Gastrocnemius medialis (tissue), 4 donors: ENCODE results near the gene ARHGAP6. TPM values are rescaled to one million over a fixed set of nuclear protein-coding genes. Genes with fewer than 3 reads are reported as not detected.

Source experiments
- ATAC-seq, 2 donors: fragments of 150-250 bp; one replicate each; pipeline ENCODE4 v1.9.1; 2016
- DNase-seq, 2 donors: peaks; one replicate each; pipeline ENCODE4 v3.0.0-alpha.2; 2019
- H3K27ac ChIP-seq, 4 donors: fragments of 200-600 bp; sonication (generic); 1 replicate in 1 of 4; 2 replicates in 3 of 4; pipeline ENCODE4 v1.5.1; 2016 to 2018; ENCODE audit warnings: mild to moderate bottlenecking in 2 of 4, moderate library complexity in 1 of 4
- H3K27me3 ChIP-seq, 3 donors: fragments of 200-600 bp; sonication (generic) in 2 of 3; 1 replicate in 1 of 3; 2 replicates in 2 of 3; pipeline versions ENCODE4 v1.5.1 to v1.6.0; 2016 to 2019; ENCODE audit warnings: mild to moderate bottlenecking in 1 of 3, moderate library complexity in 1 of 3
- H3K36me3 ChIP-seq, 2 donors: fragments of 200-600 bp; sonication (generic) in 1 of 2; one replicate each; pipeline ENCODE4 v1.5.1; 2017 to 2018
- H3K4me1 ChIP-seq, 2 donors: fragments of 200-600 bp; sonication (generic) in 1 of 2; one replicate each; pipeline ENCODE4 v1.5.1; 2016 to 2017; ENCODE audit warnings: mild to moderate bottlenecking in 2 of 2
- H3K4me3 ChIP-seq, 4 donors: fragments of 200-600 bp; sonication (generic) in 3 of 4; 1 replicate in 1 of 4; 2 replicates in 3 of 4; pipeline ENCODE4 v1.5.1; 2016 to 2019; ENCODE audit warnings: mild to moderate bottlenecking in 2 of 4
- H3K9me3 ChIP-seq, 3 donors: fragments of 200-600 bp; sonication (generic) in 2 of 3; 1 replicate in 1 of 3; 2 replicates in 2 of 3; pipeline ENCODE4 v1.5.1; 2016 to 2019
- POLR2A ChIP-seq, 2 donors: fragments of 450-650 bp; IDR thresholded peaks; one replicate each; pipeline ENCODE4 v1.6.1; 2017; ENCODE audit warnings: antibody characterized with exemption in 2 of 2, mild to moderate bottlenecking in 2 of 2, moderate library complexity in 2 of 2
- in situ Hi-C, 4 donors: fragments of 200-750 bp; cut with MboI; loops; one replicate each; pipeline versions ENCODE4 v1.15.0 to v1.8.0; 2017; ENCODE audit warnings: low sequenced_read_pairs in 4 of 4
- intact Hi-C: fragments of 100-400 bp; cut with DNase I; formaldehyde crosslinking; loops from one replicate; pipeline ENCODE4 v1.15.1; 2023; ENCODE audit warnings: low total_unique reads
- total RNA-seq, 4 donors: library from RNA; depleted of rRNA; stranded (reverse); fragments of >200 nt; gene quantifications; one replicate each; pipeline versions ENCODE4 v1.1.0 to v1.2.3, GENCODE V29; 2016
- TF ChIP-seq, protein P1 (sequence below), 5 experiments: fragments of 450-650 bp in 3 of 5; fragments of 200-600 bp in 2 of 5; sonication (generic) in 2 of 5; IDR thresholded peaks in 4 of 5; conservative IDR thresholded peaks in 1 of 5; 1 replicate in 4 of 5; 2 replicates in 1 of 5; pipeline ENCODE4 v1.5.1; 2016 to 2019; ENCODE audit warnings: antibody characterized with exemption in 5 of 5, mild to moderate bottlenecking in 3 of 5, moderate library complexity in 3 of 5

The ARHGAP6 gene
- total RNA-seq, 4 donors from 2014 or later = 10.7 to 18.0 (median 14.9) TPM

DNA sequence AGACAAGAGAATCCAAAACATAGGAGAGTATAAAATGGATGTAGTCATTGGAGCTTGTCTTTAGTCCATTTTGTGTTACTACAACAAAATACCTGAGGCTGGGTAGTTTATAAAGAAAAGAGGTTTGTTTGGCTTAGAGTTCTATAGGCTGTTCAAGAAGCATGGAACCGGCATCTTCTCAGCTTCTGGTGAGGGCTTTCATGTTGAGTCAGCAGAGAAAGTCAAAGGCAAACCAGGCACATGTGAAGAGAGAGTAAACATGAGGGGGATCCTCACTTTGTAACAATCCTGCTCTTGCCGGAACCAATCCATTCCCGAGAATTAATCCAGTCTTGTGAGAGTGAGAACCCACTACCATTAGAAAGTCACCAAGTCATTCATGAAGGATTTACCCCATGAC is 562.7 kb downstream of the ARHGAP6 start:
- in situ Hi-C loops (loop anchor here in 2 of 4 donors (25.0 kb wide), 1 partner anchor 916 kb away; no protein-coding TSS in a partner anchor), intact Hi-C loops (no loop called here)
- no peaks in the 10 kb centered on the region for H3K4me1 ChIP-seq
- no peak overlapping the region for H3K4me3 ChIP-seq
- ATAC-seq = no peak
- no peak for DNase-seq
- TF ChIP-seq, protein P1, sequence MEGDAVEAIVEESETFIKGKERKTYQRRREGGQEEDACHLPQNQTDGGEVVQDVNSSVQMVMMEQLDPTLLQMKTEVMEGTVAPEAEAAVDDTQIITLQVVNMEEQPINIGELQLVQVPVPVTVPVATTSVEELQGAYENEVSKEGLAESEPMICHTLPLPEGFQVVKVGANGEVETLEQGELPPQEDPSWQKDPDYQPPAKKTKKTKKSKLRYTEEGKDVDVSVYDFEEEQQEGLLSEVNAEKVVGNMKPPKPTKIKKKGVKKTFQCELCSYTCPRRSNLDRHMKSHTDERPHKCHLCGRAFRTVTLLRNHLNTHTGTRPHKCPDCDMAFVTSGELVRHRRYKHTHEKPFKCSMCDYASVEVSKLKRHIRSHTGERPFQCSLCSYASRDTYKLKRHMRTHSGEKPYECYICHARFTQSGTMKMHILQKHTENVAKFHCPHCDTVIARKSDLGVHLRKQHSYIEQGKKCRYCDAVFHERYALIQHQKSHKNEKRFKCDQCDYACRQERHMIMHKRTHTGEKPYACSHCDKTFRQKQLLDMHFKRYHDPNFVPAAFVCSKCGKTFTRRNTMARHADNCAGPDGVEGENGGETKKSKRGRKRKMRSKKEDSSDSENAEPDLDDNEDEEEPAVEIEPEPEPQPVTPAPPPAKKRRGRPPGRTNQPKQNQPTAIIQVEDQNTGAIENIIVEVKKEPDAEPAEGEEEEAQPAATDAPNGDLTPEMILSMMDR (IDR thresholded peaks at IDR 0.05 in 4 of 5, conservative IDR thresholded peaks at IDR 0.05 in 1 of 5) = no peak
- TF ChIP-seq POLR2A (IDR thresholded peaks at IDR 0.05) = no peak
- no peaks in the 10 kb centered on the region for H3K9me3 ChIP-seq
- no peaks in the 10 kb centered on the region for H3K36me3 ChIP-seq
- no peak overlapping the region for H3K27ac ChIP-seq
- H3K27me3 ChIP-seq = no peaks in the 10 kb centered on the region

DNA sequence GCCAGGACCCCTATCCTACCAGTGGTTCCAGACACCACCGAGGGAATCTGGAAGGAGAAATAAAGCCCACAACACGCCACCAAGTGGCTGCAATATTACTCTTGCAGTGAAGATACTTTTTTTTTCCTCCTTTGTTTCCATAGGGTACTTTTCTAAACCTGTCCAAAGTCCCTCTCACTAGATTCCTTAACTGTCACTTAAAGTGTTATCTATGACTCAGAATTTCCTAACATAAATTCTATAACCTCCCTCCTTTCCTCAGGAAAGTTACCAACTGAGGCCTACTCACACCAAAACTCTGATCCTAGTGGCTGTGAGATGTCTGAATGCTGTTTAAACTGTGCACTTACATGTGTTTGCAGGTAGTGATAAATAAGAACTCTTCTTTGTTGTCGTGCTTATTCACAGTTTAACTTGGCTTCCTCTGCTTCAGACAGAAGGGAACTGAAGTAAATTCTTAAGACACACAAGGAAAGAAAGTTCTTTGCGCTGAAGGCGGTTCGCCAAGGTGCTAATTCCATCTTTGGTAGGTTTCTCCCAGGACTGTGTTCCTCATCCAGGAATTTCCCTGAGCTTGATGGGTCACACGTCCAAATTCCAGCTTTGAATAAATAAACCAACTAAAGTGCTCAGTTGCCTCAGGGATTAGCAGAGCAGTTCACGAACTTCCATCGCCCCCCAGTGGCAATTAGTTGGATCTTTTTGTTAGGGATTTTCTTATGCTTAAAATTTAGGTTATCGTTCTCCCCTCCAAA is 565.3 kb downstream of the ARHGAP6 start:
- Histone ChIP-seq H3K4me1 (no peaks in the 10 kb centered on the region), H3K27me3 (no peaks in the 10 kb centered on the region), H3K4me3 (no peak overlapping the region), H3K36me3 (no peaks in the 10 kb centered on the region), H3K9me3 (no peaks in the 10 kb centered on the region), H3K27ac (no peak overlapping the region)
- intact Hi-C loops = no loop called here
- TF ChIP-seq, protein P1 (IDR thresholded peaks at IDR 0.05 in 4 of 5, conservative IDR thresholded peaks at IDR 0.05 in 1 of 5) = no peak
- TF ChIP-seq POLR2A (IDR thresholded peaks at IDR 0.05) = no peak
- DNase-seq = no peak
- ATAC-seq = no peak
- in situ Hi-C loops = loop anchor here in 2 of 4 donors (25.0 kb wide), 1 partner anchor 913 kb away; no protein-coding TSS in a partner anchor

DNA sequence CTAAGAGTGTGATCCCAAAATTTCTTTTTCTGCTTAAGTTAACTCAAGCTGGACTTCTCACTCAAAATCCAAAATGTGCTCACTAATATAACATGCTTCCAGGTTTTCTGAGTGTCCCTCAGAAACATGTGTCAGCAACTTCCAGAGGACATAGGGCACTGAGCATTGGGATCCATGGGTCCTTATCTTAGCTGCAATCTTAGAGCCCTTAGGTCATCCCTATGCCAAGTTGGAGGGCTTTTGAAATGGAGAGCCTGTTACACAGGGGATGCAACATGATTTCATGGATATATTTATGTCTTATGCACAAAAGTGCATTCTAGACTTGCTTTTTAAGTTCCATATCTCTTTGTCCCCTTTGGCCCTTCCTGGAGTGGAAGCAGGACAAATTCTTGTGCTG is 566.3 kb downstream of the ARHGAP6 start:
- TF ChIP-seq POLR2A (IDR thresholded peaks at IDR 0.05) = no peak
- TF ChIP-seq, protein P1 (IDR thresholded peaks at IDR 0.05 in 4 of 5, conservative IDR thresholded peaks at IDR 0.05 in 1 of 5) = no peak
- no peaks in the 10 kb centered on the region for H3K36me3 ChIP-seq
- no peaks in the 10 kb centered on the region for H3K4me1 ChIP-seq
- ATAC-seq = no peak
- DNase-seq = no peak
- no peak overlapping the region for H3K4me3 ChIP-seq
- no peak overlapping the region for H3K27ac ChIP-seq
- intact Hi-C loops (no loop called here), in situ Hi-C loops (no loop called here)
- no peaks in the 10 kb centered on the region for H3K27me3 ChIP-seq
- no peaks in the 10 kb centered on the region for H3K9me3 ChIP-seq

DNA sequence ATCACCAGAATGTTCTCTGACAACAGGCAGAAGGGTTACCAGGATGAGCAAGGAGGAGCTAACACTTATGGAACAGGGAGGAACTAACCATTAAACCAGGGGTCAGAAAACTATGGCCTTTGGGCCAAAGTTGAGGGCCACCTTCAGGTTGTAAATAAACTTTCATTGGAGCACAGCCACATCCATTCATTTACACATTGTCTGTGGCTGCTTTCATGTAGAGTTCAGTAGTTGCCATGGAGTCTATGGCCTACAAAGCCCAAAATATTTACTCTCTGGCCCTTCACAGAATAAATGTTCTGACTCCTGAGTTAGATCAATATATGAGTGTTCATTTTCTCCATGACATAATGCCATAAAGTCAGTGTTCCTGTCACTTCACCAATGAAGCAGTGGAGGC is 567.8 kb downstream of the ARHGAP6 start:
- ATAC-seq (no peak), DNase-seq (no peak)
- in situ Hi-C loops (no loop called here), intact Hi-C loops (no loop called here)
- Histone ChIP-seq H3K9me3 (no peaks in the 10 kb centered on the region), H3K4me1 (no peaks in the 10 kb centered on the region), H3K4me3 (no peak overlapping the region), H3K36me3 (no peaks in the 10 kb centered on the region), H3K27me3 (no peaks in the 10 kb centered on the region), H3K27ac (no peak overlapping the region)
- no peak for TF ChIP-seq POLR2A (IDR thresholded peaks at IDR 0.05)
- TF ChIP-seq, protein P1 (IDR thresholded peaks at IDR 0.05 in 4 of 5, conservative IDR thresholded peaks at IDR 0.05 in 1 of 5) = no peak
